ENCODE results near the gene MGAT3. TPM values are rescaled to one million over a fixed set of nuclear protein-coding genes. Genes with fewer than 3 reads are reported as not detected.

MGAT3 gene
- total and polyA plus RNA-seq, 9 of the 15 experiments (the other 6 are each of a cell fraction or from before 2014, with no cell fraction given): 0.10 to 11.5 (median 4.6) TPM

DNA sequence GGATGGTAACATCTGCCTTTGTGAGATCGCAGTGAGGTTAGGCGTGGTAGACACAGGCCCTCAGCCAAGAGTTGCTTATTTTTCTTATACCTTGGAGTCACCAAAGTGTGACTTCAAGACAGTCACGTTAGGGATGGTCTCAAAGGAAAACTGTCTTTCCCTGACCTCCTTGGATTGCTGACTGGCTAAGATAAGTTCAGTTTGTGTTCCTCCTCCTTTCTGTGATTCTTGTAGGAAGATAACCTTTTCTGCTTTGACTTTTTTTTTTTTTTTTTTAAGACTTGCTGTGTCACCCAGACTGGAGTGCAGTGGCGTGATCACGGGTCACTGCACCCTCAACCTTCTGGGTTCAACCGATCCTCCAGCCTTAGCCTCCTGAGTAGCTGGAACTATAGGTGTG lies 34.1 kb upstream of the MGAT3 start (continued):
- TF ChIP-seq, protein P1, sequence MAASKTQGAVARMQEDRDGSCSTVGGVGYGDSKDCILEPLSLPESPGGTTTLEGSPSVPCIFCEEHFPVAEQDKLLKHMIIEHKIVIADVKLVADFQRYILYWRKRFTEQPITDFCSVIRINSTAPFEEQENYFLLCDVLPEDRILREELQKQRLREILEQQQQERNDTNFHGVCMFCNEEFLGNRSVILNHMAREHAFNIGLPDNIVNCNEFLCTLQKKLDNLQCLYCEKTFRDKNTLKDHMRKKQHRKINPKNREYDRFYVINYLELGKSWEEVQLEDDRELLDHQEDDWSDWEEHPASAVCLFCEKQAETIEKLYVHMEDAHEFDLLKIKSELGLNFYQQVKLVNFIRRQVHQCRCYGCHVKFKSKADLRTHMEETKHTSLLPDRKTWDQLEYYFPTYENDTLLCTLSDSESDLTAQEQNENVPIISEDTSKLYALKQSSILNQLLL (CRISPR knock-in tag; IDR thresholded peaks at IDR 0.05; ENCODE audit: borderline replicate concordance): no peak
- peak; percentile 42 to 76; a peak in 2 of 4 replicates for TF ChIP-seq TRIM24 (IDR thresholded peaks at IDR 0.05)
- TF ChIP-seq ZNF507 (tag; conservative IDR thresholded peaks at IDR 0.05): no peak
- no peak for TF ChIP-seq ZFP36 (IDR thresholded peaks at IDR 0.05; ENCODE audit: low read depth, low read length, partially characterized antibody)
- no peak for TF ChIP-seq JUNB (CRISPR knock-in tag; conservative IDR thresholded peaks at IDR 0.05)
- TF ChIP-seq BRCA1 (IDR thresholded peaks at IDR 0.05): no peak
- TF ChIP-seq BRCA1 (CRISPR knock-in tag; IDR thresholded peaks at IDR 0.05): no peak
- no peak for TF ChIP-seq SIN3B (IDR thresholded peaks at IDR 0.05; ENCODE audit: low read depth)
- TF ChIP-seq ZNF316 (IDR thresholded peaks at IDR 0.05): peak; percentile 94
- peak; percentile 85 for TF ChIP-seq DPF2 (IDR thresholded peaks at IDR 0.05)
- TF ChIP-seq ZNF217 (CRISPR knock-in tag; IDR thresholded peaks at IDR 0.05): no peak
- TF ChIP-seq ZBTB7A (IDR thresholded peaks at IDR 0.05; ENCODE audit: borderline replicate concordance, control insufficient read depth, low read depth, low read length): no peak
- no peak for TF ChIP-seq DIDO1 (tag; IDR thresholded peaks at IDR 0.05; ENCODE audit: low read depth)
- TF ChIP-seq LEF1 (IDR thresholded peaks at IDR 0.05): peak; percentile 56; the same call in 1 of the 2 replicates
- TF ChIP-seq TEAD4 (IDR thresholded peaks at IDR 0.05; ENCODE audit: low read length): peak; percentile 51; the same call in 1 of the 2 replicates
- no peak for TF ChIP-seq TEAD4 (CRISPR knock-in tag; IDR thresholded peaks at IDR 0.05; ENCODE audit: borderline replicate concordance)
- TF ChIP-seq, protein P2, sequence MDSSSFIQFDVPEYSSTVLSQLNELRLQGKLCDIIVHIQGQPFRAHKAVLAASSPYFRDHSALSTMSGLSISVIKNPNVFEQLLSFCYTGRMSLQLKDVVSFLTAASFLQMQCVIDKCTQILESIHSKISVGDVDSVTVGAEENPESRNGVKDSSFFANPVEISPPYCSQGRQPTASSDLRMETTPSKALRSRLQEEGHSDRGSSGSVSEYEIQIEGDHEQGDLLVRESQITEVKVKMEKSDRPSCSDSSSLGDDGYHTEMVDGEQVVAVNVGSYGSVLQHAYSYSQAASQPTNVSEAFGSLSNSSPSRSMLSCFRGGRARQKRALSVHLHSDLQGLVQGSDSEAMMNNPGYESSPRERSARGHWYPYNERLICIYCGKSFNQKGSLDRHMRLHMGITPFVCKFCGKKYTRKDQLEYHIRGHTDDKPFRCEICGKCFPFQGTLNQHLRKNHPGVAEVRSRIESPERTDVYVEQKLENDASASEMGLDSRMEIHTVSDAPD (CRISPR knock-in tag; IDR thresholded peaks at IDR 0.05): no peak
- TF ChIP-seq CHD4 (IDR thresholded peaks at IDR 0.05; ENCODE audit: insufficient read depth, insufficient replicate concordance, low read depth, low read length, poor library complexity, severe bottlenecking): no peak
- TF ChIP-seq TCF3 (CRISPR knock-in tag; IDR thresholded peaks at IDR 0.05): peak; percentile 83
- no peak for TF ChIP-seq SRSF1 (IDR thresholded peaks at IDR 0.05; ENCODE audit: low read depth, low read length)
- no peak for TF ChIP-seq CBX3 (IDR thresholded peaks at IDR 0.05; ENCODE audit: borderline replicate concordance in 1 of 2, low read length in 2 of 2)
- TF ChIP-seq, protein P3, sequence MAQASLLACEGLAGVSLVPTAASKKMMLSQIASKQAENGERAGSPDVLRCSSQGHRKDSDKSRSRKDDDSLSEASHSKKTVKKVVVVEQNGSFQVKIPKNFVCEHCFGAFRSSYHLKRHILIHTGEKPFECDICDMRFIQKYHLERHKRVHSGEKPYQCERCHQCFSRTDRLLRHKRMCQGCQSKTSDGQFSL (CRISPR knock-in tag; IDR thresholded peaks at IDR 0.05): no peak
- TF ChIP-seq, protein P3 (tag; IDR thresholded peaks at IDR 0.05): no peak
- no peak for TF ChIP-seq SRF (CRISPR knock-in tag; IDR thresholded peaks at IDR 0.05)
- TF ChIP-seq KDM4B (IDR thresholded peaks at IDR 0.05; ENCODE audit: borderline replicate concordance in 2 of 2, low read depth in 1 of 2): no peak
